Epithelial cell of prostate (primary cell): ENCODE results near the gene NOD2.

ENCODE experiments used
- DNase-seq: peaks from one replicate; pipeline ENCODE4 v3.0.0-alpha.2; 2011; ENCODE audit warnings: low read depth, low spot score
- H3K27ac ChIP-seq: fragments of 450-650 bp; 2 replicates; pipeline ENCODE4 v1.5.1; 2017; ENCODE audit warnings: mild to moderate bottlenecking

NOD2 gene

DNA sequence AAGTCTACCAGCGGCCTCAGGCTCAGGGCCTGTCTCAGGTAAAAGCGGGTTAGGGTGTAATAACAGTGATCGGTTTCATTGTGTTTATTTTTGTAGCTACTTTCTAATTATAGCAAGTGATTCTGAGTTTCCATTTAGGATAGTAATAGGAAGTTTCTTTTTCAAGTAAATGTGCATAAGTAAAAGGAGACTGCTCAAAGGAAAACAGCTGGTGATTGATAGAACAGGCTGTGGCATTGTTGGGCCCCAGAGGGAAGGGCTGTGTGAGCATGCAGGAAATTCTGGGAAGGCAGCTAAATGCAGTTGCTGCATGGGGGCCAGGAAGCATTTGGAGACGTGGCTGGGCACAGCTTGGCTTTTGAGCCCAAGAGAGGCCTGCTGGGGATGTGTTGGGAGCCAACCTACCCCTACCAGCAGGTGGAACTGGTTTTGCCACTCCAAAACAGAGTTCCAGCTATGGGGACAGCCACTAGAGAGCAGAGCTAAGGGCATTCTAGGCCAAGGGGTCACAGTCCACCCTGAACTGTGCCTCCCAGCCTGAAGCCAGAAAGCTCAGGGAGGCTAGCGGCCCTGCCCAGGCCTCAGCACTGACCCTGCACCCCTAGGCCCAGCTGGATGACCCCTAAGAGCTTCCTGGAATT lies 24.9 kb upstream of the NOD2 start:
- H3K27ac ChIP-seq = no peak overlapping the region
- no peak for DNase-seq

DNA sequence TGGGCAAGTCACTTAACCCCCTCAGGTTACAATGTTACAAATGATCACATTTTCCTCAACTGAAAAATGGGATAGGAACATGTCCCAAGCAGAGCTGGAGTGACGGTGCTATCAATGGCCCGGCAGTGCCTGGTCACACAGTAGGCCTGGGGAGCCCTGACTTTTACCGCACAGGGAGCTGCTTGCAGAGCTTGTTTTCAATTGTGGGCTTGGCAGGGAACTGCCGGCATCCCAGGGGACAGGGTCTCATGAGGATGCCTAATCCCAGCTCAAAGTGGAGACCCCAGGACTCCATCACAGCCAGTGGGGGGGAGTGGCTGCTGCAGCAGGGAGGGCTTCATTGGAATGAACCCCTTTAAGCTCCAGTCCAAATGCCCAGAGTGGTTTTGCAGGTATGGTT lies 23.7 kb upstream of the NOD2 start:
- no peak for DNase-seq
- H3K27ac ChIP-seq = no peak overlapping the region

DNA sequence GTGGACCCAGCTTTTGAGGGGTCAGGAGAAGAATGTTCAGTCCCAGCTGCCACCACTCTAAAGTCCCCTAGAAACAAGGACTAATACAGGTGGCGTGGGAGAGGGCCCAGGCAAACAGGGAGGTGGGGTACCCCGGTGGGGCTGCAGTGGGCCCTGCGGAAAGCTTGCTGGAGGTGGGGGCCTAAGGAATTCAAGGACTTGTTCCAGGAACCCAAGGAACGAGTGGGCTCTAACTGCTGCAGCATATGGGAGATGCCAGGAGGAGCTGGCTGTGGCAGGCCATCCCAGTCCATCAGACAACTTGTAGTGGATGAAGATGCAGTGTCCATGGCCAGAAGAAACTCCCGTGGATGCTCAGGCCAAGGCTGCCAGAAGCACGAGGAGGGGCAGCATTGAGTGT lies 22.9 kb upstream of the NOD2 start:
- no peak overlapping the region for H3K27ac ChIP-seq
- DNase-seq = no peak

DNA sequence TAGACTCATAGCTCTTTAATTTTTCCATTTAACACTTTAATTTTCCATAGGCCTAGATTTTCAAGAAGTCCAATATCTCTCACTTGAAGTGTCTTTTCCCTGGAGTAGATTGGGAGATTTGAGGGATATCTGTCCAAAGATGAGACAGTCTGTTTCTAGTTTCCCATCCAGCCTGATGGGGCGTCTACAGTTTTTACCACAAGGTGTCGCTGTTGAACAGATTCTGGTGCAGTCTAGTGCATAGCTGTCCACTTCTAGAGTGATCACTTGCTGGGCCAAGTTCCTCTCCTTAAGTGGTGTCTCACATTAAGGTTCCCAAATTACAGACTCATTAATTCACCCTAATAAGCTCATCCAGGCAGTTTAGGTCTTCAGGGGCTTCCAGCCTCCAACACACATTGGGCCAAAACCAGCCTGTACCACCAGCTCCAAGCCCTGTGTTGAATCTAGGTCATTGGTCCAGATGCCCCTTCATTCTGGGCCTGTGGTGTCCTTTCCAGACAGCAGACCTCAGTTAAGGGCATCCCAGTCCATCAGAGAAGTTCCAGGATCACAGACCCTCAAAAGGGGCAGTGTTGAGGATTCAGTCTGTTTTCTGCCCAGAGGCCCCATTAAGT lies 21.7 kb upstream of the NOD2 start:
- H3K27ac ChIP-seq = no peak overlapping the region
- DNase-seq = no peak

DNA sequence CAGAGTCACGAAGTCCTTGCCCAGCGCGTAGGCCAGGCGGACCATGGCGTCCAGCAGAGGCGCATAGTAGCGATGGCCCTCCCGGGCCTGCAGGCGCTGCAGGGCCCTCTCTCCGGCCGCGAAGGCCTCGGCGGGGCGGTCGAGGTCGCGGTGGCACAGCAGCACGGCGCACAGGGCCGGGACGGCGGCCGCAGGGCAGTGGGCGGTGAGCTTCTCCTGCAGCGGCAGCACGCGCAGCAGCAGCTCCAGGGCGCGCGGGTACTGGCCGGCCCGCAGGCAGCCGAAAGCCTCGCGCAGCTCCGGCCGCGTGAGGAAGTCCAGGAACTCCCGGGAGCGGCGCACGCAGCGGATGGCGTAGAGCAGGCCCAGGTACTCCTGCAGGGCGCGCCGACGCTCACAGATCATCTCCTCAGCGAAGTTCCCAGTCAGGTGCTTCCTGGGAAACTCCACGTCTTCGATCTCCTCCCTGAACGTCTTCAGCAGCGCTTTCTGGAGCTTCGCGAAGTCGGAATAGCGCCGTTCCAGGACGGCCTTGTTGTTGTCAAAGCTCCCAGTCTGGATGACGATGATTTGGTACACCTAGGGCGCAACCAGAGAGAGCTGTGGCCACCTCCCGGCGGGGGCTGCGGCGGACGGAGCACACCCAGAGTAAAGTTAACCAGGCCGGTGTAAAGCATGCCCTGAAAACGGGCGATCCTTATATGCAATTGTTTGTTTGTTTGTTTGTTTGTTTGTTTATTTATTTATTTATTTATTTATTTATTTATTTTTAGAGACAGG lies 19.7 kb upstream of the NOD2 start:
- no peak overlapping the region for H3K27ac ChIP-seq
- no peak for DNase-seq

DNA sequence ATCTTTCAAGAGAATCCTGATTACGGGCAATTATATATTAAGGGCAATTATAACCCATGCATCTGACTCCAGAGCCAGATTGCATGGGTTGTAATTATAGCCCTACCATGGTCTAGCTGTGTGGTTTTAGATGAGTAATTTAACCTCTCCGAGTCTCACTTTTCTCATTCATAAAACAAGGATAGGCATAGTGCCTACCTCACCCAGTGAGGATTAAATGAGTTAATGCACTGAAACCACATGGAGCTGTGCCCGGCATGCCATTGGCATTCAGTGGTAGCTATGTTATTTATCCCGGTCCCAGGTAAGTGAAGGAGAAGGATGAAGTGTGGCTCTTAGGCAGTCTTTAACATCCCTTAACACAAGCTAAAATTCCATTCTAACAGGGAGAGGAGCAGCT lies 18.6 kb upstream of the NOD2 start:
- no peak overlapping the region for H3K27ac ChIP-seq
- DNase-seq = peak; percentile 27

DNA sequence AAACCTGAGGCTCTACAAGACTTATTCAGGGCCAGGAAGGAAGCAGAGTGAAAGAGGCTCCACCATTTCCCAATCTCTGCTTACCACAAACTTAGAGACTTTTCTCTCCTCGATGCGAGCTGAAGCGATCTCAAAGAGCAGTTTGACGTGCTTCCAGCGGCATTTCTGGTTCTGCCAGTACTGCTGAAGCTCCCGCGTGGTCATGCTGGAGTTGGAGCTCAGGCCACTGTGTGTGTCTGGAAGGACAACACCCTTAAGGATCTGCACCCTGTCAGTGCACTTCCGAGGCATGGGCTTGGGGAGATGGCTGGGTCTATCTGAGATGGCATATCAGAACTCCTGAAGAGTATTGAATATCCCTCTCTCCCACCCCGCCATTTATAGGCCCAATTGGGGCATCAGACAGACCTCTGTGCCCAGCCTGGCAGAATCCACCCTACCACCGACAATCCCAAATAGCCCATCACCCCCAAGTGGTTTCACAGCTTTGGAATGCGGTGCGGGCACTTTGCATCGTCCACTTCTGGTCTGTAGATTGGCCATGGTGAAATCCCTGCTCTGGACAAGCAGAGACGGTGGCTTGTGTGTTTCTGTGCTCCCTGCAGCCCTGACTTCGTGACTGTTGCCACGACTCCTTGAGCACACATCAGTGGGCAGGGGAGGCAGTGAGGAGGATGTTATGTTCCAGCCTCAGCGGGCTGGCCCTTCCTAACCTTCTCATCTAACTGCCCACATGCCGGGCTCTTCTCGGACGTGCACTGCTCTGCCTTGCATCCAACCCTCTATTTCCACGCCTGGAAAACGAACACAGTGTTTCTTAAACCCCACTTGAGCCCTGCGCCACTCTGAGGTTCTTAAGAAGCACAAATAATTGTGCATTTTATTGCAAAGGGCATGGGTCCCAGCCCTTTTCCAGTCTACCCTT lies 17.5 kb upstream of the NOD2 start:
- no peak overlapping the region for H3K27ac ChIP-seq

DNA sequence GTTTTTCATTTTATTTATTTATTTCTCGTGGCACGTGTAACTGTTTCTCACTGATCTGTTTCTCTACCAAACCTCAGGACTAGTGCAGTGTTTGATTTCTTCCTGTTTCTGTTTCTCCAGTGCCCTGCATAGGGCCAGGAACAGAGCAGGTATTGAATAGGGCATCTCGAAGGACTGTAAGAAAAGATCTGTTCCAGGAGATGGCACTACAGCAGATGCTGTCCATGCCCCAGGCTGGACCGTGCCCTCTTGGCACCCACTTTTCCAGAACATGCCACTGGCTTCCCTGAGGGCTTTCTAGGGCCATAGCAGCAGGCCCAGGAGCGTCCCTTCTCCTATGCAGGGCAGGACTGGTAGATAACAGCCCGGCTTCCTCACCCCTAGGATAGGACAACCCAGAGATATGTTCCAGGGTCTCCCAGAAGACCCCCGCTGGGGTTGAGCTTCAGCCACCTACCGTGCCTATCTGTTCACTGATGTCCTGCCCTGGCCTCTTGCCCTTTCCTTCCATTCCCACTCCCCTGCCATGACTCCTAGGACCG lies 16.7 kb upstream of the NOD2 start:
- no peak overlapping the region for H3K27ac ChIP-seq
- no peak for DNase-seq

More for the DNA sequence above, 17.5 kb upstream of the NOD2 start:
- peak; percentile 18 for DNase-seq

DNA sequence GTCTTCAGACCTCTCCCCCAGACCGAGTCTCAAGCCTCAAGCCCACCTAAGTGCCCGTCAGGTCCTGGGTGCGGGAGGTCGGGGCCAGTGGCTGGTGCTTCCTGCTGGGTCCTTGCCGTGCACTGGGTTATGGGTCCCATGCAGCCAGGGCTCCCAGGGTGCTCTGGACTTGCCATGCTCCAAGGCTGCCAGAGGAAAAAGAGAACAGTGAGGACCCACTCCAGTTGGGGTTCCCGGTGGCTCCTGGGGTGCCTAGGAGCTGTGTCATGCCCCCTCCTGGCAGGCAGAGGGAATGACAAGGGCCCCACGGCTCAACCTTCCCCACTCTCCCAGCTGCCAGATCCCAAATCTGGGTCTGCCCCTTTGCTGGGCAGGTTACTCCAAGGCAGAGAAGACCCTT lies 16.1 kb upstream of the NOD2 start:
- no peak overlapping the region for H3K27ac ChIP-seq
- DNase-seq = no peak

DNA sequence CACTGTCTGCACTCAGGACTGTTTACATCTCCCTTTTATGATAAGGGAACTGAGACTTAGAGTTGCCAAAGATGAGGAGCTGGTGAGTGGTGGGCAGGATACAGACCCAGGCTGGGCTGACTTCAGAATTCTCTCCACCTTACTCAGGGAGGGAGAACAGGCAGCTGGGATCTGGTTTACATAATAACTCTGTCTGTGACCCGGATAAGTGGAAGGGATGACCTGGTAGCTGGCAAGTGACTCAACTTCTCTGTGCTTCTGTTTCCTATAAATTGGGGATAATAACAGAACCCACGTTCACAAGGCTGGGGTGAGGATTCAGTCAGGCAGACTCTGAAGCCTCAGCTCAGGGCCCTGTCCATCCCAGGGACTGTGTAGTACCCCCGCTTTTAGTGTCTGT lies 14.9 kb upstream of the NOD2 start:
- no peak overlapping the region for H3K27ac ChIP-seq
- no peak for DNase-seq

DNA sequence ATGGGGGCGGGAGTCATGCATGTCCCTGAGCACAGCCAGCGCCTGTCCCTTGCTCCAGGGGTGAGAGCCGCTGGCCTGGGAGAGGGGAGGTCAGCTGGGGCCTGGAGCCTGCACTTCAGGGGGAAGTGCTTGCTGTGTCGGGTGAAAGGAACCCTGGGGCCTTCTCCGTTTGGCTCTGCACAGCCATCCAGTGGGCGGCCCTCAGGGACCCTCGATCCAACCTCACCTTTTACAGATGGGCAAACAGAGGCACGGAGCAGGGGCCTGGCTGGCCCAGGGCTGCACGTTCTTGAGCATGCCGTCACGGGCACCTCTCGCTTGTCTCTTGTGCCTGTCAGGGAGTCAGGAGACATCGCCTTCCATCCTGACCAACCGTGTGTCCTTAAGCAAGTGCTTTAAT lies 14.1 kb upstream of the NOD2 start:
- DNase-seq = no peak
- no peak overlapping the region for H3K27ac ChIP-seq

DNA sequence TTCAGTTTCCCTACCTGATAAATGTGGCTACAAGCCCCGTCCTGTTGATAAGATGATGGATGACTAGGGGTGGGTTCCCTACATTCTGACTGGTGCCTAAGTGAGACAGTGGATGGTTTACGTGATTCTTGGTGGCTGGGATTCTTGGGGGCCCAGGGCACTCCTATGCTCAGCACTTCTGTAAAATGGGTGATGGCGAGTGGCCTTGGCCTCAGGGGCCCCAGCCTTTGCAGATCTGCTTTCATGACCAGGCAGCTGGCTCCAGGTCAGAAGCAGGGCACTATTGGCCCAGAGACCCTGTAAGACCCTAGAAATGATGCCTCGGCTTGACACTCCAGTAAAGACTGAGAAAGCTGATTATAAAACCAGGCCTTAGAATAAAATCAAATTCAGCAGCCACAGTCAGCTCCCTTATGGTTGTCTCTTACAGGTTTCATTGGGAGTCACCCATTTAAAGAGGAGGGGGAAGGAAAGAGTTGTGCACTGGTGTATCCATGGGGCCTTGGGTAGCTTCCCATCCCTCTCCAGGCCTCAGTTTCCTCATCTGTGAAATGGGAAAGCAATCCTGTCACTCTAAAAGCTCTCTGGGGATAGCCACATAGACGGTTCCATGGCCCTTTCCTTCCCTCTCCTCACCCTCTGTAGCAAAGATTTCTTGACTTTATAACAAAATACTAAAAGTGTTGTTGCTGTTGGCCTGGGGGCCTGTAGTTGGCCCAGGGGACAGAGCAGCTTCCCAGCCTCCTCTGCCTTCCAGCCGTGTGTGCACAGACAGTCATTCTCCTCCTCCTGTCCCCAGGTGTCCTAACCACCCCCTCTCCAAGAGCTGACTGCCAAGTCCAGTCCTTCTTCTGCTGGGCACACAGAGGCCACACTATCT lies 13.5 kb upstream of the NOD2 start:
- H3K27ac ChIP-seq = no peak overlapping the region
- no peak for DNase-seq

DNA sequence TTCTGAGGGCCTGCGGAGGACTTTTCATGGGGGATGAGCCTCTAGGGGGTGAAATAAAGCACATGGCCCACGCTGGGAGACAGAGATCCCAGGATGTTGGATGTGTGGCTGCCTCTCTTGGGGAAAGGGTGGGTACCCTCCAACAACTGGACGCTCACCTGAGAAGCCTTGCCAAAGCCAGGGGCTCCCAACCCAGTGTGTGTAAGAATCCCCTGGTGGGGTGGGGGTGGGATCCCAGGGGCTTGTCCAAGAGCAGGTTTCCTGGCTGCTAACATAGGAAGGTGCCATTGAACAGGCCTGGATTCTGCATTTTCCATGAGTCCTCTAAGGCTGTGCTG lies 12.9 kb upstream of the NOD2 start:
- no peak overlapping the region for H3K27ac ChIP-seq
- DNase-seq = no peak

DNA sequence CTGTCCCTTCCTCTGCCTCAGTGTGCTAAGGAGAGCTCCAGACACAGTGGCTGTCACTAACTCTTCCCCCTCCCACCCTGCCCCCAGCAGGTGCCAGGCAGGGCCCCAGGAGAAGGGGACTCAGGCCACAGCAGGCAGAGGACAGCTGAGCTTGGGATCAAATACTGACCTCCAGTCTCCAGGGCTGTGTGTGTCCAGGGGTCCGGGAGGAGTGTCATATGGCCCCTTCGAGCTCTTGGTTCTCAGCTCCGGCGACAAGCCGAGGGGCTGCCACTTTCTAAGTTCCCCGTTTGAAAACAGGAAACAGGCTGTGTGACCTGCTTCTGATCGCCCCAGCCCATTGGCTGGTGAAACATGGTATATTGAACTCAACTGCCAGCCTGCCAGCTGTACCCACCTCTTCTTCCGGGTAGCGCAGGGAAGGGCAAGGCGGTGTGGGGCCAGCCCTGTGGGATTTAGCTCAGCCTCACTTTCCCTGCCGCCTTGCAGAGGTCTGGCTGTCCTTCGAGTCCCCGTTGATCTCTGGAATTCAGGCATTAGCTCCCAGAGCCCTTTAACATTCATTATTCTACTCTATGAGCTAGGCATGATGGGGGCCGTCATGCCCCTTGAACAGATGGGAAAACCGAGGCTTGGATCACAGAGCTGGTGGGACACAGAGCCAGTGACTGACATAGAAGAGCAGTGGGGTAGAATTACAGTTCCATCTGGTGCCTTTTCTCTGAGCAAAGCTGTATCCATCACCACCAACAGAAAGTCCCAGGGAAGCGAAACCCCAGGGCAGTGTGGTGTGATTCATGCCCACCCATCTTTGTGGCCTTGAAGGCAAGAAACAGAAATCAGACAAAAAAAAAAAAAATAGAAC lies 12.2 kb upstream of the NOD2 start, which contains the start of gene SNX20:
SNX20 (minus strand) TSS at position 292 of the 865 bp plus-strand sequence. CDS start 3,786 bp downstream, outside the sequence.
- DNase-seq = no peak

DNA sequence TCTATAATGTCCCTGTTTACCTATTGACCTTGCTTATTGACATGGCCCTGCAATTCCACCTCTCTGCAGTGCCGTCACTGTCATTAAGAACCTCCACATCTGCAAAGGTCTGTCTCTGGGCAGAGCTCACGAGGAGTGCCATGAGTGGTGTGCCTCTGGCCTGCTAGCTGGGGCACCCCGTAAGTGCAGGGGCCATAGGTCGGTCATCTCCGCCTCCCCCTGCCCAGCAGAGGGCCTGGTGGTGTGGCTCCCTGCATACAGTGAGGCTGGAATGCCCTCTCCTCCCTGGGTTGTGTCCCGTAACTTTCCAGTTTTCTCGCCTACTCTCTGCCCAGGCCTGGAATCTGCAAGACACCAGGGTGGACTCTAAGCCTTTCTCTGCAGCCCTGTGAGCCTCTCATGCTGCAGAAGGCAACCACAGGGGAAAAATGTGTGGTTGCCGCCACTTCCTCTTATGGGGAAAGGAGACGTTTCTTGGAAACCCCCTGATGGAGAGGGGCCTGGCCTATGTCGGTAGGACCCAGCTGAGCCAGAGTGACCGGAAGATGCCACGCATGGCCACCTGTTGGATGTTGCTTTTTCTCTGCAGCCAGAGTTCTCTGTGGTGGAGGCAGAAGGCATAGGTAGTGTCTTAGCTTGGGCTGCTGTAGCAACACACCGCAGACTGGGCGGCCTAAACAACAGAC lies 9.6 kb upstream of the NOD2 start:
- DNase-seq = no peak
- no peak overlapping the region for H3K27ac ChIP-seq

More for the DNA sequence above, 12.2 kb upstream of the NOD2 start, which contains the start of gene SNX20:
- no peak within 1 kb of the TSS for H3K27ac ChIP-seq

DNA sequence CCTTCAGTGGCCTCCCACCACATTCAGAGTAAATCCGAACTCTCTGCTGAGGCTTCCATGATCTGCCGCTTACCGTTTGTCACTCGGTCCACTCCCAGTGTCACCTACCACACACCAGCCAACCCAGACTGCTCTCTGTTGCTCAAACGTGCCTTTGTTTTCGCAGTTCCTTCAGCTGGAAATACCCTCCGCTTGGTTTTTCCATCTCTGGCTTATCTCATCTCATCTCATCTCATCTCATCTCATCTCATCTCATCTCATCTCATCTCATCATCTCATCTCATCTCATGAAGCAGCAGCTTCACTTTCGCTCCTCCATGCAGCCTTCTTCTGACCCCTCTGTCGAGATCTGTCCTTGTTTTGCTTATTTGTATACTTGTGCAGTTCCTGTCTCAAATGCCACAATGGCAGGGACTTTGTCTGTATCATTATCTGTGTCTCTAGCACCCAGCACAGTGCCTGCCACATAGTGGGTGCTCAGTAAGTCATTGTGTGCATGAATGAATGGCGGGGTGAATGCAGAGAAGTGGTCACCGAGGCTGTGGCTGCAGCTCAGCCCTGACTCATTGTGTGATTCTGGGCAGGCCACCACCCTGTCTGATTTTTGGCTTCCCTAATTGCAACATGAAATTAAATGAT lies 8.5 kb upstream of the NOD2 start:
- no peak for DNase-seq
- H3K27ac ChIP-seq = no peak overlapping the region

DNA sequence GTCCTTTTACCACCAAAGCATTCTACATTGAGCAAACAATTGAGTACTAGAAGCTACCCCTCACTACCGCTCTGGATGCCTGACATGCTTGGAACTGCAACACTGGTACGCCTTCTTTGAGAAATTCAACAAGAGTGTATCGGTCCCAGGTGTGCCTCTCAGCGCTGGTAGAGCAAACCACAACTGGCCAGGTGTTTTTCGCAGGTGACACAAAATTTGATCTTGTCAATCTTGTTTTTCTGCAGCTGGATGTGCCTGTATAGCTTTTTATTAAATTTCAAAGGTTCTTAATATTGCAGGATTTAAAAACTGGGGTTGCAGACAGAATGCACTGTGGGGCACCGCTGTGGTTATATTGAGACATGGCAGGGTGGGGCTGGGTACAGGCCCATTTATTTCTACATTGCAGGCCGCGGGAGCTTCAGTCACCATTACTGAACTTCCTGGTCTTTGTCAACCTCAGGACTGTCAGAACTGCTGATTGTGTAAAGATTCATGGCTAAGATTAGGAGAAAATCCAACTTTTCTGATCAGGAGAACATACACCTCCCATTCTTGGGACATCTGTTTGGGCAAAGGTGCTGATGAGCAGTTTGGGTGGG lies 7.8 kb upstream of the NOD2 start:
- H3K27ac ChIP-seq = no peak overlapping the region
- DNase-seq = no peak
